Parathyroid adenoma (tissue), 2 donors: ENCODE results near the gene RIN3.
A peak's percentile ranks its signal among the peaks of the same experiment; 100 is the strongest.
"Not testable (repeated sequence)": the region's sequence is repeated elsewhere in the genome, so short reads cannot be mapped to it uniquely, and the experiment has no call there.

Source experiments
- H2AFZ ChIP-seq: fragments of 300-600 bp; sonication (generic); one replicate; pipeline ENCODE4 v1.7.0; 2017; ENCODE audit warnings: antibody characterized with exemption, mild to moderate bottlenecking
- H3K27ac ChIP-seq: fragments of 300-600 bp; sonication (generic); one replicate; pipeline ENCODE4 v1.7.0; 2017
- H3K27me3 ChIP-seq: fragments of 300-600 bp; sonication (generic); one replicate; pipeline ENCODE4 v1.7.0; 2017; ENCODE audit warnings: low read length; ENCODE audit not compliant: control insufficient read depth, insufficient read depth
- H3K36me3 ChIP-seq: fragments of 300-600 bp; sonication (generic); one replicate; pipeline ENCODE4 v1.7.0; 2017; ENCODE audit warnings: low read length; ENCODE audit not compliant: control insufficient read depth, insufficient read depth
- H3K4me1 ChIP-seq: fragments of 300-600 bp; sonication (generic); one replicate; pipeline ENCODE4 v1.7.0; 2017; ENCODE audit warnings: control low read depth
- H3K4me2 ChIP-seq: fragments of 300-600 bp; sonication (generic); one replicate; pipeline ENCODE4 v1.7.0; 2017; ENCODE audit warnings: low read length
- H3K4me3 ChIP-seq: fragments of 300-600 bp; sonication (generic); one replicate; pipeline ENCODE4 v1.7.0; 2017; ENCODE audit warnings: low read depth, low read length
- H3K79me2 ChIP-seq: fragments of 300-600 bp; sonication (generic); one replicate; pipeline ENCODE4 v1.7.0; 2017; ENCODE audit warnings: control low read depth
- H3K9ac ChIP-seq: fragments of 300-600 bp; sonication (generic); one replicate; pipeline ENCODE4 v1.7.0; 2017; ENCODE audit warnings: mild to moderate bottlenecking
- H3K9me3 ChIP-seq: fragments of 300-600 bp; sonication (generic); one replicate; pipeline ENCODE4 v1.7.0; 2017; ENCODE audit warnings: low read length; ENCODE audit not compliant: control insufficient read depth
- CTCF ChIP-seq: fragments of 300-600 bp; sonication (generic); IDR thresholded peaks from one replicate; pipeline ENCODE4 v1.7.0; 2017; ENCODE audit warnings: antibody characterized with exemption, mild to moderate bottlenecking
- donor health status: primary hyperparathyroidism.

The RIN3 gene

GRCh38 chr14:92534932-92535643 is 21.5 kb downstream of the RIN3 start:
- Histone ChIP-seq H3K27me3 (no peaks in the 10 kb centered on the region), H3K4me1 (no peaks in the 10 kb centered on the region), H3K27ac (no peak overlapping the region), H3K36me3 (no peaks in the 10 kb centered on the region), H3K79me2 (peaks cover 5% of the 10 kb centered on the region), H3K4me3 (no peak overlapping the region), H2AFZ (no peak overlapping the region), H3K4me2 (no peak overlapping the region), H3K9ac (no peak overlapping the region), H3K9me3 (no peaks in the 10 kb centered on the region)
- no peak for TF ChIP-seq CTCF

- not testable (repeated sequence) for H3K4me2 ChIP-seq, H3K4me1 ChIP-seq, H3K9ac ChIP-seq, H3K36me3 ChIP-seq, H3K9me3 ChIP-seq, H2AFZ ChIP-seq, H3K27me3 ChIP-seq, H3K79me2 ChIP-seq, H3K27ac ChIP-seq, H3K4me3 ChIP-seq
Observed at GRCh38 chr14:92536231-92536630, 22.6 kb downstream of the RIN3 start.

GRCh38 chr14:92538412-92538985 is 24.9 kb downstream of the RIN3 start:
- Histone ChIP-seq H3K27ac (no peak overlapping the region), H3K4me1 (no peaks in the 10 kb centered on the region), H3K4me2 (no peak overlapping the region), H3K4me3 (no peak overlapping the region), H3K27me3 (no peaks in the 10 kb centered on the region), H3K79me2 (peaks cover 2% of the 10 kb centered on the region), H3K9ac (no peak overlapping the region), H2AFZ (no peak overlapping the region), H3K36me3 (no peaks in the 10 kb centered on the region), H3K9me3 (no peaks in the 10 kb centered on the region)
- TF ChIP-seq CTCF: no peak

- Histone ChIP-seq H2AFZ (no peak overlapping the region), H3K4me3 (no peak overlapping the region), H3K4me1 (no peaks in the 10 kb centered on the region), H3K79me2 (peaks cover 2% of the 10 kb centered on the region), H3K9ac (no peak overlapping the region), H3K27ac (peak overlapping the region; percentile 24), H3K36me3 (no peaks in the 10 kb centered on the region), H3K27me3 (no peaks in the 10 kb centered on the region), H3K9me3 (no peaks in the 10 kb centered on the region), H3K4me2 (no peak overlapping the region)
- TF ChIP-seq CTCF: no peak
Observed at GRCh38 chr14:92539419-92539818, 25.8 kb downstream of the RIN3 start.

- Histone ChIP-seq H3K9ac (no peak overlapping the region), H3K27ac (peak overlapping the region; percentile 24), H3K4me1 (no peaks in the 10 kb centered on the region), H3K4me3 (no peak overlapping the region), H2AFZ (no peak overlapping the region), H3K27me3 (no peaks in the 10 kb centered on the region), H3K4me2 (no peak overlapping the region), H3K9me3 (no peaks in the 10 kb centered on the region), H3K79me2 (peaks cover 2% of the 10 kb centered on the region), H3K36me3 (no peaks in the 10 kb centered on the region)
- no peak for TF ChIP-seq CTCF
Observed at GRCh38 chr14:92539875-92540274, 26.3 kb downstream of the RIN3 start.
